Measurements from ENCODE around the gene PCDH9.

DNA sequence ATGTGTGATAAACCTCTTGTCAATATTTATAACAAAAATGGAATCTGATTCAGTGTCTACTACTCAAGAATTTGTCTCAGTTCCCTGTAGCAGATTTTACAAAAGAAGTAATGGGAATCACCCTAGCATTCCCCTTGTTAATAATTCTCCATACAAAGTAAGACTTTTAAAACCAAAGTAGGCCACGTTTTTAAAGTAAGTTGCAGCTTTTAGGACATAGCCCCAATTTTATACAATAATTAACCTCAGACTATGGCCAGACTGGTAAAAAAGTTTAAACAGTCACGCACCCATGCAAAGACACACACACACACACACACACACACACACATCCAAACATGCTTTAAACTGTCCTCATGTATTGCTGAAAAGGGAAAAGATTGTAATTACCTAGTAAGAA lies 589.9 kb downstream of the PCDH9 start:
- TF ChIP-seq, protein P1, sequence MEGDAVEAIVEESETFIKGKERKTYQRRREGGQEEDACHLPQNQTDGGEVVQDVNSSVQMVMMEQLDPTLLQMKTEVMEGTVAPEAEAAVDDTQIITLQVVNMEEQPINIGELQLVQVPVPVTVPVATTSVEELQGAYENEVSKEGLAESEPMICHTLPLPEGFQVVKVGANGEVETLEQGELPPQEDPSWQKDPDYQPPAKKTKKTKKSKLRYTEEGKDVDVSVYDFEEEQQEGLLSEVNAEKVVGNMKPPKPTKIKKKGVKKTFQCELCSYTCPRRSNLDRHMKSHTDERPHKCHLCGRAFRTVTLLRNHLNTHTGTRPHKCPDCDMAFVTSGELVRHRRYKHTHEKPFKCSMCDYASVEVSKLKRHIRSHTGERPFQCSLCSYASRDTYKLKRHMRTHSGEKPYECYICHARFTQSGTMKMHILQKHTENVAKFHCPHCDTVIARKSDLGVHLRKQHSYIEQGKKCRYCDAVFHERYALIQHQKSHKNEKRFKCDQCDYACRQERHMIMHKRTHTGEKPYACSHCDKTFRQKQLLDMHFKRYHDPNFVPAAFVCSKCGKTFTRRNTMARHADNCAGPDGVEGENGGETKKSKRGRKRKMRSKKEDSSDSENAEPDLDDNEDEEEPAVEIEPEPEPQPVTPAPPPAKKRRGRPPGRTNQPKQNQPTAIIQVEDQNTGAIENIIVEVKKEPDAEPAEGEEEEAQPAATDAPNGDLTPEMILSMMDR (IDR thresholded peaks at IDR 0.05; ENCODE audit: low read depth, low read length): no peak
- TF ChIP-seq POLR2A (IDR thresholded peaks at IDR 0.05; ENCODE audit: extremely low read depth, insufficient read length) (no peak), MYC (IDR thresholded peaks at IDR 0.05; ENCODE audit: low read depth, low read length) (no peak)
- TF ChIP-seq, protein P2, sequence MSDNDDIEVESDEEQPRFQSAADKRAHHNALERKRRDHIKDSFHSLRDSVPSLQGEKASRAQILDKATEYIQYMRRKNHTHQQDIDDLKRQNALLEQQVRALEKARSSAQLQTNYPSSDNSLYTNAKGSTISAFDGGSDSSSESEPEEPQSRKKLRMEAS (IDR thresholded peaks at IDR 0.05; ENCODE audit: low read depth, low read length): no peak
